Loucy (cell line): ENCODE data around the gene CEP128.

ENCODE experiments used
- H2AFZ ChIP-seq: fragments of 200-600 bp; sonication (generic); 2 replicates; pipeline ENCODE4 v1.6.0; 2016; ENCODE audit warnings: antibody characterized with exemption, mild to moderate bottlenecking, low read length, moderate library complexity
- H3F3A ChIP-seq: fragments of 200-600 bp; 2 replicates; pipeline ENCODE4 v1.6.0; 2016; ENCODE audit warnings: antibody characterized with exemption, low read depth, mild to moderate bottlenecking
- H3K27me3 ChIP-seq: fragments of 200-600 bp; sonication (generic); 2 replicates; pipeline ENCODE4 v1.6.1; 2014; ENCODE audit warnings: low read length, mild to moderate bottlenecking; ENCODE audit not compliant: insufficient read depth, poor library complexity, severe bottlenecking
- H3K36me3 ChIP-seq: fragments of 200-600 bp; sonication (generic); 2 replicates; pipeline ENCODE4 v1.6.1; 2016; ENCODE audit warnings: low read length; ENCODE audit not compliant: insufficient read depth
- H3K4me1 ChIP-seq: fragments of 200-600 bp; sonication (generic); 2 replicates; pipeline ENCODE4 v1.5.1; 2014; ENCODE audit warnings: low read length, mild to moderate bottlenecking; ENCODE audit not compliant: insufficient read depth, poor library complexity, severe bottlenecking
- H3K4me2 ChIP-seq: fragments of 200-600 bp; sonication (generic); 2 replicates; pipeline ENCODE4 v1.6.0; 2014; ENCODE audit warnings: antibody characterized with exemption, low read length, low read depth, mild to moderate bottlenecking; ENCODE audit not compliant: poor library complexity, severe bottlenecking
- H3K4me3 ChIP-seq: fragments of 200-600 bp; sonication (generic); 2 replicates; pipeline ENCODE4 v1.5.1; 2014; ENCODE audit warnings: low read length, mild to moderate bottlenecking, mixed read lengths; ENCODE audit not compliant: poor library complexity, severe bottlenecking
- H3K79me2 ChIP-seq: fragments of 200-600 bp; sonication (generic); 2 replicates; pipeline ENCODE4 v1.6.1; 2014; ENCODE audit warnings: low read length; ENCODE audit not compliant: insufficient read depth
- H3K9ac ChIP-seq: fragments of 200-600 bp; sonication (generic); 2 replicates; pipeline ENCODE4 v1.6.0; 2014; ENCODE audit warnings: mild to moderate bottlenecking, low read depth, low read length, moderate library complexity; ENCODE audit not compliant: poor library complexity, severe bottlenecking
- H3K9me2 ChIP-seq: fragments of 200-600 bp; sonication (generic); replicated peaks from 2 replicates; pipeline ENCODE4 v1.6.1; 2016; ENCODE audit warnings: low read depth, low read length, mixed read lengths
- H3K9me3 ChIP-seq: fragments of 200-600 bp; sonication (generic); 2 replicates; pipeline ENCODE4 v1.6.1; 2014; ENCODE audit warnings: mild to moderate bottlenecking, antibody characterized with exemption, low read length, low read depth; ENCODE audit not compliant: insufficient read depth
- H4K20me1 ChIP-seq: fragments of 200-600 bp; sonication (generic); 2 replicates; pipeline ENCODE4 v1.6.0; 2014; ENCODE audit warnings: antibody characterized with exemption, low read length, mild to moderate bottlenecking; ENCODE audit not compliant: insufficient read depth, poor library complexity, severe bottlenecking
- EZH2phosphoT487 ChIP-seq: fragments of 200-600 bp; IDR thresholded peaks from 2 replicates; pipeline ENCODE4 v1.6.1; 2018; ENCODE audit warnings: antibody characterized with exemption, mild to moderate bottlenecking, moderate library complexity, borderline replicate concordance
- TF ChIP-seq, protein P1 (sequence below): fragments of 200-600 bp; sonication (generic); conservative IDR thresholded peaks from 2 replicates; pipeline ENCODE4 v1.5.1; 2014; ENCODE audit warnings: mild to moderate bottlenecking, antibody characterized with exemption, low read length

Gene CEP128

DNA sequence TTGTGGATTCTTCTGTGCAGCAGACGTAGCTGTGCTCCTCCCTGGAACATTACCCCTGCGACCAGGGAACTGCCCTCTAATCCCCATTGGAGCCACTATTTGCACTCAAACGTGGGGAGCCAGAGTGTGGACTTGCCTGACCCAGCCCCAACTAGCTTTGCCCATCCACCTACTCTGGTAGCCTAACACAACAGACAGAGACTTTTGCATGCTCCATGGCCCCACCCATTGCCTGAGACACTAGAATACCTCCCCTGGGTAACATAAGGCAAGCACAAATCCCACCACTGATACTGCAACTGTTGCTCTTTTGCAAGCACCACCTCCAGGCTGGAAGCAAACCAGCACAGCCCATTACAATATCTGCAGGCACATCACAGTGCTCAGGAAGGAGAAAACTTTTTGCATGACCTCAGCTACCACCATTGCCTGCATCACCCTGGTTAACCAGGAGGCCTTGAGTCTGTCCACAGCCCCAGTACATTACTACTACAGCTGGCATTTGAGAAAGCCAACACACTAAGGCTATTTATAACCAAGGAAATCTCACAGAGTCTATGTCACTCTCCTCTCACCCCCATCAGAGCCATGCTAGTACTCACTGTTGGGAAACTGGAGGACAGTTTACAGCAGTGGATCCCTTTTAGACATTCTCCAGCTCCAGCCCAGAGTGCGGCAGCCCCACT lies 15.0 kb downstream of the CEP128 start:
- Histone ChIP-seq H4K20me1 (peaks cover 15% of the 10 kb centered on the region), H3K4me3 (no peak overlapping the region), H3K9me3 (no peaks in the 10 kb centered on the region), H3K36me3 (no peaks in the 10 kb centered on the region), H3F3A (peaks cover 13% of the 10 kb centered on the region; the same call in 1 of the 2 replicates), H3K4me2 (no peak overlapping the region), H2AFZ (no peak overlapping the region), H3K79me2 (peaks cover 58% of the 10 kb centered on the region), H3K27me3 (no peaks in the 10 kb centered on the region), H3K4me1 (peaks cover 39% of the 10 kb centered on the region), H3K9ac (no peak overlapping the region), H3K9me2 (no peaks in the 10 kb centered on the region)
- TF ChIP-seq, protein P1, sequence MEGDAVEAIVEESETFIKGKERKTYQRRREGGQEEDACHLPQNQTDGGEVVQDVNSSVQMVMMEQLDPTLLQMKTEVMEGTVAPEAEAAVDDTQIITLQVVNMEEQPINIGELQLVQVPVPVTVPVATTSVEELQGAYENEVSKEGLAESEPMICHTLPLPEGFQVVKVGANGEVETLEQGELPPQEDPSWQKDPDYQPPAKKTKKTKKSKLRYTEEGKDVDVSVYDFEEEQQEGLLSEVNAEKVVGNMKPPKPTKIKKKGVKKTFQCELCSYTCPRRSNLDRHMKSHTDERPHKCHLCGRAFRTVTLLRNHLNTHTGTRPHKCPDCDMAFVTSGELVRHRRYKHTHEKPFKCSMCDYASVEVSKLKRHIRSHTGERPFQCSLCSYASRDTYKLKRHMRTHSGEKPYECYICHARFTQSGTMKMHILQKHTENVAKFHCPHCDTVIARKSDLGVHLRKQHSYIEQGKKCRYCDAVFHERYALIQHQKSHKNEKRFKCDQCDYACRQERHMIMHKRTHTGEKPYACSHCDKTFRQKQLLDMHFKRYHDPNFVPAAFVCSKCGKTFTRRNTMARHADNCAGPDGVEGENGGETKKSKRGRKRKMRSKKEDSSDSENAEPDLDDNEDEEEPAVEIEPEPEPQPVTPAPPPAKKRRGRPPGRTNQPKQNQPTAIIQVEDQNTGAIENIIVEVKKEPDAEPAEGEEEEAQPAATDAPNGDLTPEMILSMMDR: no peak
- TF ChIP-seq EZH2phosphoT487: no peak

DNA sequence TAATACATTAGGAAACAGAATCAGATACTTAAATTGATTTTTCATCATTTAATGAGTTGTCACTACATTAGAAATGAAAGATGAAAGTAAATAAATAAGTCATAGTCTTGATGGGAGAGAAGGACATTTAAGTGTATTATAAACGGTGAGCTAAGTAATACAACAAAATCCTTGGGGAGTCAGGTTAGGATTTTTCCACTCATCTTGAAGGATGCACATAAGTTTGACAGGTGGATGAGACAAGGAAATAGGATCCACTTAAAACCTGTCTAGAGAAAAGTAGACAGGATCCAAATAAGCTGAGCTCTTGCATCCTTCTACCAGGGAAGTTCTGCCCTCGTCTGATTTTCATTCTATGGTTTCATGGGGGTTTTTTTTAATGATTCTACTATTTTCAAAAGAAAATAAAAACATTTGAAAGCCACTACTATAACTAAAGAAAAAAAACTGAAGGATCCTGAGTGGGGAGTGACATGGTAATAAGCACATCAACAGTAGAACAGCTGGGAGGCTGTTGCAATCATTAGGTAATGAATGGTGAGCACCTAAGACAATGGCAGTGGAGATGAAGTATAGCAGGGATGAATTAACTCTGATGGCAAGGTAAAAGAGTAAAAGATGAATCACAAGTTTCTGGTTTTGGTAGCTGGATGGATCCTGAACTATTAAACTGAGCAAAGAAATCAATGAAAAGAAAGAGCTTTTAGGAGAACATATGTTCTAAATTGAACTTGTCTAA lies 17.0 kb downstream of the CEP128 start:
- no peaks in the 10 kb centered on the region for H3K9me3 ChIP-seq
- no peaks in the 10 kb centered on the region for H3K36me3 ChIP-seq
- H3K9ac ChIP-seq: no peak overlapping the region
- no peaks in the 10 kb centered on the region for H3F3A ChIP-seq
- H3K4me2 ChIP-seq: no peak overlapping the region
- H3K4me1 ChIP-seq: peaks cover 22% of the 10 kb centered on the region
- peaks cover 7% of the 10 kb centered on the region for H4K20me1 ChIP-seq
- no peaks in the 10 kb centered on the region for H3K27me3 ChIP-seq
- peaks cover 63% of the 10 kb centered on the region for H3K79me2 ChIP-seq
- TF ChIP-seq EZH2phosphoT487: no peak
- TF ChIP-seq, protein P1: no peak
- H3K4me3 ChIP-seq: no peak overlapping the region
- no peaks in the 10 kb centered on the region for H3K9me2 ChIP-seq
- no peak overlapping the region for H2AFZ ChIP-seq

DNA sequence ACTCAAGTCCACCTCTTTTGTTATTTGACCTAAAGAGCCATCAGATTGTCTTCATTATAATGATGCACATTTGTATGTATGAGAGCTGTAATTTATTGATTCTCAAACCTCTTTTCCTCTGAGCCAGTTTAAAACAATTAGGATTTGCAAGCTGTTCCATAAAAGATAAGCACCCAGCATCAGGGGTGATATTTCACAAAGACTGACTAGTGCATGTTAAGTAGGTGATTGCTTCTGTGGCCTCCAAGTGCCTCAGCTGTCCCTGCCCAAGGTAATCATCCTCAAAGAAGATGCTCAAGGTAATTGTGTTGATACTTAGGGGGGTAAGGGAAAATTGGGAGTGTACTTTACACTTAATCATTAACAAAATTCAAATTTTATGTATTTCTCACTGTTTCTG lies 18.2 kb downstream of the CEP128 start:
- H3F3A ChIP-seq: no peaks in the 10 kb centered on the region
- H3K4me3 ChIP-seq: no peak overlapping the region
- peaks cover 20% of the 10 kb centered on the region for H3K4me1 ChIP-seq
- H3K27me3 ChIP-seq: no peaks in the 10 kb centered on the region
- peaks cover 6% of the 10 kb centered on the region for H4K20me1 ChIP-seq
- H3K9me2 ChIP-seq: no peaks in the 10 kb centered on the region
- no peaks in the 10 kb centered on the region for H3K9me3 ChIP-seq
- H3K36me3 ChIP-seq: no peaks in the 10 kb centered on the region
- H3K4me2 ChIP-seq: no peak overlapping the region
- H3K79me2 ChIP-seq: peaks cover 62% of the 10 kb centered on the region
- no peak overlapping the region for H2AFZ ChIP-seq
- TF ChIP-seq, protein P1: no peak
- TF ChIP-seq EZH2phosphoT487: no peak
- no peak overlapping the region for H3K9ac ChIP-seq
